ENCODE results near the gene OPN4.

Gene OPN4

GRCh38 chr10:86647773-86648703, 6.3 kb upstream of the OPN4 start:
- peak; percentile 41 for DNase-seq

- DNase-seq: peak; percentile 95
These were observed 5.5 kb upstream of the OPN4 start for GRCh38 chr10:86648704-86649427.

GRCh38 chr10:86649471-86650150, 4.7 kb upstream of the OPN4 start:
- DNase-seq: no peak

GRCh38 chr10:86650151-86650550, 4.2 kb upstream of the OPN4 start:
- DNase-seq: no peak

GRCh38 chr10:86651021-86651471, 3.3 kb upstream of the OPN4 start:
- DNase-seq: no peak

GRCh38 chr10:86651631-86652331, 2.6 kb upstream of the OPN4 start:
- DNase-seq: no peak

GRCh38 chr10:86652361-86653202, 1.8 kb upstream of the OPN4 start:
- no peak for DNase-seq

- DNase-seq: no peak
These were observed 968 bp upstream of the OPN4 start for GRCh38 chr10:86653379-86653778.

- DNase-seq: no peak
These were observed 360 bp upstream of the OPN4 start for GRCh38 chr10:86653987-86654386.

- DNase-seq: no peak
These were observed 810 bp downstream of the OPN4 start for GRCh38 chr10:86655173-86655540.

- DNase-seq: no peak
These were observed 1.2 kb downstream of the OPN4 start for GRCh38 chr10:86655596-86655995.

- no peak for DNase-seq
These were observed 2.7 kb downstream of the OPN4 start for GRCh38 chr10:86657011-86657395.

- DNase-seq: peak; percentile 58
These were observed 3.2 kb downstream of the OPN4 start for GRCh38 chr10:86657396-86658011.

- no peak for DNase-seq
These were observed 4.0 kb downstream of the OPN4 start for GRCh38 chr10:86658261-86658741.

GRCh38 chr10:86658751-86659150, 4.4 kb downstream of the OPN4 start:
- DNase-seq: no peak

- DNase-seq: no peak
These were observed 4.9 kb downstream of the OPN4 start for GRCh38 chr10:86659161-86659691.

GRCh38 chr10:86659721-86660453, 5.5 kb downstream of the OPN4 start:
- no peak for DNase-seq

GRCh38 chr10:86661161-86662025, 7.0 kb downstream of the OPN4 start:
- DNase-seq: peak; percentile 59

All from NCI-H226 (cell line).